CD4-positive, alpha-beta T cell treated with Interleukin-17A for 4 hours (primary cell): ENCODE measurements around the gene ABHD8.
"Not testable (repeated sequence)": the region's sequence is repeated elsewhere in the genome, so short reads cannot be mapped to it uniquely, and the experiment has no call there.

Experiments
- DNase-seq: peaks from one replicate; pipeline ENCODE4 v3.0.0-alpha.2; 2020; ENCODE audit warnings: mixed read lengths

ABHD8 gene

DNA sequence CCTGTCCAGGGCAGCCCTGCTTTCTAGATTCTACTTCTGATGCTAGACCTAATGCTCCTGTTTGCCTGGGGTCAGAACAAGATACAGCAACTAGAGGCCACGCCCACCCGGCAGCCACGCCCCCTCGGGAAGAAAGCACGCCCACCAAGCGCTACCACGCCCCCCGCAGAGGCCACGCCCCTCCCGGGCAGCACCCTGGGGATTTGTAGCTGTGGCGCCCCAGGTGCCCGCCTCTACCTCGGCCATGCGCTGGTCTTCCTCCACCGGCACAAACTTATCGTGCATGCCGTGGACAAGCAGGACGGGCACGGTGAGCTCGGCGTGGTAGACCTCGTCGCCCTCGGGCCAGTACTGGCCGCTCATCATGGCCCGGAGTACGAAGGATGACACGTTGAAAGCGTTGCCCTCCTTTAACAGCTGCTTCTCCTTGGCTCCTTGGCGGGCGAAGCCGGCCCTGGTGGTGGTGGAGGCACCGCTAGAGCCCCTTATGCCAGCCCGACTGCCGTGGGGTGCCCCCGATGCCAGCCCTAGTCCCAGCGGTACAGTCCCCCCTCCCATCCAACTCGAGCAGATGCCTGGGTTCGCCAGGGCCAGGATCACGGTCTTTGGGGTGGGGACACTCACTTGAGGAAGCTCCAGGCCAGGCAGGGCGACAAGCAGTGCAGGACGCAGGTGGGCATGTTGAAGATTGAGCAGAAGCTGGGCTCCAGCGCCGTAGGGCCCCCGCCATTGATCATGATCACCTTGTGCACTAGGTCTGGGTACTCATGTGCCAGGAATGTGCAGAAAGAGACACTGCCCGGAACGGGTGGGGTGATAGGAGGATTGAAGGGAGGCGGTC, 9.0 kb downstream of the ABHD8 start:
- DNase-seq: peak; percentile 51

DNA sequence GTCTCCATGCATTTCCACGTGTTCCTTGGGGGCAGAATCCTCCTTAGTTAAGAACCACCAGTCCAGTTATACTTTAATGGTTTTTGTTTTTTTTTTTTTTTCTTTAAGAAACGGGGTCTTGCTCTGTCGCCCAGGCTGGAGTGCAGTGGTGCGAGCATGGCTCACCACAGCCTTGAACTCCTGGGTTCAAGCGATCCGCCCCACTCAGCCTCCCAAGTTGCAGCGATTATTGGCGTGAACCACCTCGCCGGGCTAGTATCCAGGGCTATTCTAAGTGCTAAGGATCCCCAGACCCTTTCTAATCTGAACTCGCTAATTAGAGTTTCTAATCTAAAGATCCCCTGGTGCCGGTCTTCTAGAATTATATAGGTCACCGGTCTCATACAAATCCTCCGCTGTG, 9.6 kb downstream of the ABHD8 start:
- no peak for DNase-seq

DNA sequence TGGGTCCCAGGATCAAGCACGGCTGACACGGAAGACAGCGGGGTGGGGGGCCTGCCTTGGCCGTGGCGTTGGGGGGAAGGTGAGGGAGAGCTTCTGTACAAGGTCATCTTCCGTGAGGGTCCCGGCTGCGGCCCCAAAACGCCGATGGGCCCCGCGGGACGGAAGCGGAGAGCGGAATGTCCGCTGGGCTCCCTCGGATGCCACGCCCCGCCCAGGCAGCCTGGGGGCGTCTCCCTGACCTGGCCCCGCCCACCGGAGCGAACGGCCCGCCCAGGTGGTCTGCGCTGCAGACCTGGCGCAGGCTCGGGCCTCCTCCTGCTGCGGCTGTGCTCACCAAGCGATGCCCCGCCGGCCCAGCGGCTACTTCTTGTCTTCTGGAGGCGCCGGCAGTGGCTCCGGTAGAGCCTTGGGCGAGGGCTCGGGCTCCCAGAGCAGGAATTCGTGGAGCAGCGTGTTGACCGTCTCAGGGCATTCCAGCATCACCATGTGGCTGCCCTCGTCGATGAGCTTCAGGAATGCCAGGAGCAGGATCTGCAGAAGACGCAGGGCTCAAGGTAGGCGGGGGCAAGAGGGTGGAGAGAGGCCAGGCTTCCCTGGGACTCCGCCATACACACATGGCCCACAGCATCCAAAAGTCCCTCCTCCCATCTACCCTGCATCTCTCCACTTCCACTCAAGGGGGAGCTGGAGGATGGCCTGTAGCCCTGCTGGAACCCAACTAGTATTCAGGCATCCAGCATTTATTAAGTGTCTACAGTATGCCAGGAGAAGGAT, 10.7 kb downstream of the ABHD8 start:
- DNase-seq: peak; percentile 81

DNA sequence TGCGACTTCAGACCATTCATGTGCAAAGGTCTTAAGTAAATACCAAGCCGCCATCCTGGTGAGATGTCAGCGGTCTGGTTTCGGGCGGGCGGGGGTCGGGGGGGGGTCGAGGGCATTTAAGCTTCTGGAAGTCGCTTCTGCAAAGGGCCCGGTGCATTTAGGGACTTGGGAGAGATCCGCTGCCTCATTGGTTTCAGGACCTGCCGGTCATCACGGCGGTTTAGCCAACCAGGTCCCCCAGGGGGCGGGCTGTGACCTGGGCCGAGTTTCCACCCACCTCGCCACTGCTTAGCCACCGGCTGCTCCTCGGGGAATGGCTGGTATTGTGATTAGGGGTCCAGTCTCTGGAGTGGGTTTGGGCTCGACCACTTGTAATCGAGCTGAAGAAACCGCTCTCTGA, 13.7 kb downstream of the ABHD8 start:
- DNase-seq: peak; percentile 44

DNA sequence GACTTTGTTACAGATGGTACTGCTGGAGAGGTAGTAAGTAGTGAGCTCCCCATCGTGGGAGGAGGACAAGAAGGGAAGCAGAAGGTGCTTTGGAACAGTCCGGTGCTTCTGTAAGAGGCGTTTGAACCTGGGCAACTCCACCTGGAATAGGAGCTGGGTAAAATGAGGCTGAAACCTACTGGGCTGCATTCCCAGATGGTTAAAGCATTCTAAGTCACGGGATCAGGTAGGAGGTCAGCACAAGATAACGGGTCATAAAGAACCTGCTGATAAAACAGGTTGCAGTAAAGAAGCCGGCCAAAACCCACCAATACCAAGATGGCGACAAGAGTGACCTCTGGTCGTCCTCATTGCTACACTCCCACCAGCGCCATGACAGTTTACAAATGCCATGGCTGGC, 16.5 kb downstream of the ABHD8 start:
- no peak for DNase-seq

DNA sequence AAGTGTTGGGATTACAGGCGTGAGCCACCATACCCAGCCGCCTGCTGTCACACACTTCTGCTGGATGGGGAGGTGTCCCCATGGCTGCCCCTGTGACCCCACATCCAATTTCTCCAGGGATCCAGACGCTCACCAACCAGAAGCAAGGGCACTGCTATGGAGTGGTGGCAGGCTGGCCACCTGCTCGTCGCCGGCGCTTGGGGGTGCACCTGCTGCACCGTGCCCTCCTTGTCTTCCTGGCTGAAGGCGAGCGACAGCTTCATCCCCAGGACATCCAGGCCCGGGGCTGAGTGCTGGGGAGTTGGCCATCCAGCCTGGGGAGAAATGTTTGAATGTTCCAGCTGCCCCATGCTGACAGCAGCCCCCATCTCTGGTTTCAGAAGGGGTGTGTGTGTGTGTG, 17.0 kb downstream of the ABHD8 start:
- no peak for DNase-seq

DNA sequence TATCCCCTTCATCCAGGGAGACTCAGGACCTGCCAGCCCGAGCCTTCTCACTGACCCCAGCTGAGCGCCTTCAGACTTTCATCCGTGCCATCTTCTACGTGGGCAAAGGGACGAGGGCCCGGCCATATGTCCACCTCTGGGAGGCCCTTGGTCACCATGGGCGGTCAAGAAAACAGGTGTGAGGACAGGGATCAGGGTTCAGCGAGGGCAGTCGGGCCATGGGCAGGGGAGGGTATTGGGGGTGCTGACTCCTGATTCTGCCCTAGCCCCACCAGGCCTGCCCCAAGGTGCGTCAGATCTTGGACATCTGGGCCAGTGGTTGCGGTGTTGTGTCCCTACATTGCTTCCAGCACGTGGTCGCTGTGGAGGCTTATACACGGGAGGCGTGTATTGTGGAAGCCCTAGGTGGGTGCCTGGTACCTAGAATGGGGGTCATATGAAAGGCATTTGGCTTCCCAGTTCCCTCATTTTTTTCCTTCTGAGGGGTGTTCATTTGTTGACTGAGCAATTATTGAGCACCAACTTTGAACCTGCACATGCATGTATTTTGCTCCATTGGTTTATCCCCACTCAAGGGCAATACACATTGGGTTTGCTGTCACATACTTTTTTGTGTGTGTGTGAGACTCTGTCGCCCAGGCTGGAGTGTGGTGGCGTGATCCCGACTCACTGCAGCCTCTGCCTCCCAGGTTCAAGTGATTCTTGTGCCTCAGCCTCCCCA, 17.6 kb downstream of the ABHD8 start:
- DNase-seq: no peak

DNA sequence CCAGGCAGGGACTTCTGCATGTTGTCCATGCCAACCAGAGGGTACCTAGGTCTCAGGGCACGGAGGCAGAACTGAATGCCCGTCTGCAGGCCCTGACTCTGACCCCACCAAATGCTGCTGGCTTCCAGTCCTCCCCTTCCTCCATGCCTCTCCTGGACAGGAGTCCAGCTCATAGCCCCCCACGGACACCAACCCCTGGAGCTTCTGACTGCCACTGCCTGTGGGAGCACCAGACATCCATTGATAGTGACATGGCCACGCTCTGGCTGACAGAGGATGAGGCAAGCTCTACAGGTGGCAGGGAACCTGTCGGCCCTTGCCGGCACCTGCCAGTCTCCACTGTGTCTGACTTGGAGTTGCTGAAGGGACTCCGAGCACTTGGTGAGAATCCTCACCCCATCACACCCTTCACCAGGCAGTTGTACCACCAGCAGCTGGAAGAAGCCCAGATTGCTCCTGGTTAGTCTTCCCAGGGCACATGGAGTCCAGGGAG, 19.7 kb downstream of the ABHD8 start:
- no peak for DNase-seq

DNA sequence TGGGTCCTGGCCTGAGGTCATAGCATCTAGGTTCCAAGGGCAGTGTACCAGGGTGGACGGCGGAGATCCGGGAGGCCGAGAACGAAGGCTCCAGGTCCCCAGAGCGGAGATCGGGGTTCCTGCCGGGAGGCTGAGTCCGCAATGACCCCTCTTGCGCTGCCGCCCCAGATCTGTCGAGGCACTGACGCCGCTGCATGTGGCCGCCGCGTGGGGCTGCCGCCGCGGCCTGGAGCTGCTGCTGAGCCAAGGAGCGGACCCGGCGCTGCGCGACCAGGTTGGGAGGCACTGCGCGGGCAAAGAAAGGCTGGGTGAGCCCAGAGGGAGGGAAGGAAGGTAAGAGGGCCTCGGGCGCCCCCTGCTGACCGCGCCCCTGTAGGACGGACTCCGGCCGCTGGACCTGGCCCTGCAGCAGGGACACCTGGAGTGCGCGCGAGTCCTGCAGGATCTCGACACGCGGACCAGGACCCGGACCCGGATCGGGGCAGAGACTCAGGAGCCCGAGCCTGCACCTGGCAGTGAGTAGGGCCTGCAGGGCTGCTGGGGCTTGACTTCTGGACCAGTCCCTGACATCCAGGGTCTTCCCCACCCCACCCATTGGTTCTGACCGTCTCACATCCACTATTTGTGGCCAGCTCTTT, 20.6 kb downstream of the ABHD8 start:
- peak; percentile 87 for DNase-seq

DNA sequence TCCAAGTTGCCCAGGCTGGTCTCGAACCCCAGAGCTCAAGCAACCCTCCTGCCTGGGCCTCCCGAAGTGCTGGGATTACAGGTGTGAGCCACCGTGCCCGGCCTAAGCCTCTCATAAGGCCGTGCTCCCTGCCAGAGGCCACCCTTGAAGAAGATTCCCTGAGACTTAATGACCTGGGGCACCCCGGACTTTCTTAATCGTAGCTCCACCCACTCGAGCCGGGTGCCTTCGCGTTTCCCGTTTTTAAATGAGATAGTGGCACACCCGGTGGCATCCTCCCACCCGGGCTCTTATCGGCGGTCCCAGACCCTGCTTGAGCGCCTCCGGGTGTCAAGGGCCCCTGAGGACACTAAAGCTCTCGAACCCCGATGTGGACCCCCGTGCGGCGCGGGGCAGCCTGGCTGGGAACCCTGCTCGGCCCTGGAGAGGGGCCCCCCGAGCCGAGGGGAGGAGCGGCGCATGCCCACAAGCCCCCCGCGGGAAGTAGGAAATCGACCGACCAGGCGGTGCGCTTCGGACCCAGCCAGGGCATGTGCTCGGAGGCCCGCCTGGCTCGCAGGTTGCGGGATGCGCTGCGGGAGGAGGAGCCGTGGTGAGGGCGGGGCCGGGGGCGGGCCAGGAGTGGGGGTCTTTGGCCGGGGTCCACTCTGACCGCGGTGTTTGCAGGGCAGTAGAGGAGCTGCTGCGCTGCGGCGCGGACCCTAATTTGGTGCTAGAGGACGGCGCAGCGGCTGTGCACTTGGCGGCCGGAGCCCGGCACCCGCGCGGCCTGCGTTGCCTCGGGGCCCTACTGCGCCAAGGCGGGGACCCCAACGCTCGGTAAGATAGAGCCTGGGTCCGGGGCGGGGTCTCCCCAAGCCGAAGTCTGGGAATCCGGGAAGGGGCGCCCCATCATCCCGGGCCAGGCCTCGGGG, 21.6 kb downstream of the ABHD8 start, which contains the start of gene ANKLE1:
Gene ANKLE1, plus strand, starts transcription at position 511 of the 914 bp plus-strand sequence. Its CDS starts 20 bp downstream, at position 531.
- peak; percentile 34 for DNase-seq

DNA sequence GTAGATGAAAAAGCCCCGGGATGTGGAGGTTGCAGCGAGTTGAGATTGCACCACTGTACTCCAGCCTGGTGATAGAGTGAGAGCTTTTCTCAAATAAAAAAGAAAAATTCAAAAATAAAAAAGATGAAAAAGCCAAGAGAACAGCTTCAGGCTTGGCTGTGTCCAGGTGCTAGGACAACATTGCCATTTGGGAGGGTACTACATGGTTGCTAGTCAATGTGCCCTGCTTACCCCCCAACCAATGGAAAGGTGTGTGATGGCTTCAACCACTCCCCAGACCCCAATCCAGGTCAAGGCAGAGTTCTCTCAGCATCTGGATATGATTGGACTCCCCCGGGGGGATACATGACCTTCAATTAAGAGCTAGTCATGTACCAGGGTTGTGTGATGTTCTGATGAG, 23.8 kb downstream of the ABHD8 start:
- no peak for DNase-seq

DNA sequence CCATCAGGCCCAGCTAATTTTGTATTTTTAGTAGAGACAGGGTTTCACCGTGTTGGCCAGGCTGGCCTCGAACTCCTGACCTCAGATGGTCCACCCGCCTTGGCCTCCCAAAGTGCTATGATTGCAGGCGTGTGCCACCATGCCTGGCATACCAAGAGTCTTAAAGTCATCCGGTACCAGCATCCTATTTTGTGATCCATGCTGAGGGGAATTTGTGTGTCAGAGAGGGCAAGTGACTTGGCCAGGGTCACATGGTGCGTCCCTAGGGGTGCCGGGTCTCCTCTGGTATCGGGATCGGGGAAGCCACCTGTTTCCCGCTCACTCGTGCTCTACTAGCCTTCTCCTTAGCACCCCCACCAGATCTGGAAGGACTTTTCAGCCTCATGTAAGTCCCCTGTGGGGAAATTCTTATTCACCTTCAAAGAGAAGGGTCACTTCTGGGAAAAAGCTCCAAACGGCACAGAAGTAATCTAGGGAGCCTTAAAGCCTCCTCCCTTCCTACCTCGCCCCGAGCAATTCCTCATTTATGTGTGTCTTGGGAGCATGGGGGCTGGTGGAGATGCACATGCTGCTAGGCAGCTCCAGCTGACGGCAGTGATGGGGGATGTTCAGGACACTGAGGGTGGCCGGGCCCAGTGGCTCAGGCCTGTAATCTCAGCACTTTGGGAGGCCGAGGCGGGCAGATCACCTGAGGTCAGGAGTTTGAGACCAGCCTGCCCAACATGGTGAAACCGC, 27.6 kb downstream of the ABHD8 start:
- DNase-seq: no peak

DNA sequence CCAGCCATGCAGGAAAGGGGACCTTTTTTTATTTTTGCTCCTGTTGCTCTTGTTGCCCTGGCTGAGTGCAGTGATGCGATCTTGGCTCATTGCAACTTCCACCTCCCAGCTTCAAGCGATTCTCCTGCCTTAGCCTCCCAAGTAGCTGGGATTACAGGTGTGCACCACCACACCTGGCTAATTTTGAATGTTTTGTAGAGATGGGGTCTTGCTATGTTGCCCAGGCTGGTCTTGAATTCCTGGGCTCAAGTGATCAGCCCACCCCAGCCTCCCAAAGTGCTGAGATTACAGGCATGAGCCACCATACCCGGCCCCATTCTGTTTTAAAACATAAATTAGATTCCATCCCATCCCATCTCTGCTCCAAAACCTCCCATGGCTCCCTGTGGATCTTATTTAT, 28.3 kb downstream of the ABHD8 start:
- not testable (repeated sequence) for DNase-seq

DNA sequence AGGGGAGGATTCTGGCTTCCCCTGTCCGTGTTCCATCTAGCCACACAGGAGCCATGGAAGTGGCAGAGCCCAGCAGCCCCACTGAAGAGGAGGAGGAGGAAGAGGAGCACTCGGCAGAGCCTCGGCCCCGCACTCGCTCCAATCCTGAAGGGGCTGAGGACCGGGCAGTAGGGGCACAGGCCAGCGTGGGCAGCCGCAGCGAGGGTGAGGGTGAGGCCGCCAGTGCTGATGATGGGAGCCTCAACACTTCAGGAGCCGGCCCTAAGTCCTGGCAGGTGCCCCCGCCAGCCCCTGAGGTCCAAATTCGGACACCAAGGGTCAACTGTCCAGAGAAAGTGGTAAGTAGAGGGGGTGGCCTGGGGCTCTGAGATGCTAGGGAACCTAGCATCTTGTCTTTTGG, 34.5 kb downstream of the ABHD8 start:
- no peak for DNase-seq

DNA sequence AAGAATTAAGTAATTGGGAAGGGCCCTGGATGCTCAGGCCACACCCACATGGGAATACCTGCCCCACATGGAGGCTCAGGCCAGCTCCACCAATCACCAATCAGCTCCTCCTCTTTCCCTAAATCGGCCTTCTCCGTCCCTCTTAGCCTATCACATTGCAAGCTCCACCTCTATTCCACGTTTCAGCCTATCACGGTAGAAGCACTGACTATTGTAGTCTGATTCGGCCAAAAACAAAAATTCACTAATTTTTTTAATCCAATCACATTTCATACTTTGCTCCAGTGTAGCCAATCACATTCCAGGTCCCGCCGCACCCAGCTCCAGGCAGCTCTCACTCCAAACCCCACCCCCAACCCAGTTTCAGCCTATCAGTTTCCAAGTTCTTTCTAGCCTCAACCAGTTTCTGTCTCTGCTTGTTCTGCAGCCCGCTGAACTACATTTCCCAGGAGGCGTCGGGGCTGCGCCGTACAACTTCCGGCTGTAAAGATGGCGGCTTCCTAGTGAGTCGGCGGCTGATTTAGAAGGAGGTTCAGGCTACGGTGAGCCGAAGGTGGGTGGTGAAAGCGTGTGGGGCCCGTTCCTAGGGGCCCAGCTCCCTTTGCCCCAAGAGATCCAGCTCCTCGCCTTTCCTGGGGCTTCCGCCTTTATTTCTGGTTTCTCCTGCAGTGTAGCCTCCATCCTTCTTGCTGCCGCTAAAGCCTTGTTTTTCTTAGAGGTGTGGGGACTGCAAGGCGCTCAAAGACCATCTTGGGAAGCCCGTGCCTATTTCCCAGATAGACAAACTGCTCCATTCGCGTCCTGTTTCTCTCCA, 36.0 kb downstream of the ABHD8 start, which contains the start of gene BABAM1:
Gene BABAM1, plus strand, starts transcription at position 469 of the 814 bp plus-strand sequence. CDS start 1,364 bp downstream, outside the sequence.
- DNase-seq: peak; percentile 94

DNA sequence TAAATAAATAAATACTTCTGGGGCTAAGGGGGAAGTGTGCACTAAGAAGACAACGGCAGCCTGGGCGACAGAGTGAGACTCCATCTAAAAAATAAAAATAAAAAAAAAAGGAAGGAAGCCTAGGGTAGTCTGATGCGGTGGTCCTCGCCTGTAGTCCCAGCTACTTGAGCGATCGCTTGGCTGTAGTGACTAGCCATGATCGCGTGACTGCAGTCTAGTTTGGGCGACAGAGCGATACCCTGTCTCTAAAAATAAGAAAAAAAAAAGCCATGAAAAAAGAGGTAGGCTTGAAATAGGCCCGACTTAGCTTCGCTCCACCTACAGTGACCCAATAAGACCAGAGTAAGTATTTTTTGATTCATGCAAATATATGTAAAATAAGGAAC, 36.6 kb downstream of the ABHD8 start:
- no peak for DNase-seq

DNA sequence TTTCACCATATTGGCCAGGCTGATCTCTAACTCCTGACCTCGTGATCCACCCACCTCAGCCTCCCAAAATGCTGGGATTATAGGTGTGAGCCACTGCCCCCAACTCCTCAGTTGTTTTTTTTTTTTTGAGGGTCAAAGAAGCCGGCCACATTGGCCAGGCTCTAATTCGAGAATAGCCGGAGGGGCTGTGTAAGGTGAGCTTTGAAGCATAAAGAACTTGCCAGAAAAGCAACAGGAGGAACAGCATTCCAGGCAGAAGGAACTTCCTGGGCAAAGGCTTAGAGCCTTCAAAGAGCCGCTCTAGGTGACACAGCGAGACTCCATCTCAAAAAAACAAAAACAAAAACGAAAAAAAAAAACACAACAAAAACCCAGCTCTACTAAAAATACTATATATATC, 37.2 kb downstream of the ABHD8 start:
- DNase-seq: no peak

DNA sequence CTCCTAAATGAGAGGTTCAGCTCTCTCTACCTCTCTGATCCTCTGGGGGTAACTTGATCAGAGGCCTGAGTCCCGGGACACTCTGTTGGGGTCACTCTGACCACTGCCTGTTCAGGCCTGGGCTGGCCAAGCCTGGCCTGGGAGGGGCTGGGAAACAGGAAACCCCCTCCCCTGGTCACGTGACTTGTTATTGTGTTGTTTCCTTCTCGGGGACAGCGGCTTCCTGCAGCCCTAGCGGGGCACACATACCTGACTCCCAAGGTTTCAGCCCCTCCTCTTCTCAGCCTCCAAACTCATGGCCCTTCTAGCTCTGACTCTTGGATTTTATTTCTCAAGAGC, 38.6 kb downstream of the ABHD8 start, which contains the start of gene USHBP1:
Gene USHBP1, minus strand, starts transcription at position 105 of the 339 bp plus-strand sequence. CDS start 446 bp downstream, outside the sequence.
- no peak for DNase-seq

DNA sequence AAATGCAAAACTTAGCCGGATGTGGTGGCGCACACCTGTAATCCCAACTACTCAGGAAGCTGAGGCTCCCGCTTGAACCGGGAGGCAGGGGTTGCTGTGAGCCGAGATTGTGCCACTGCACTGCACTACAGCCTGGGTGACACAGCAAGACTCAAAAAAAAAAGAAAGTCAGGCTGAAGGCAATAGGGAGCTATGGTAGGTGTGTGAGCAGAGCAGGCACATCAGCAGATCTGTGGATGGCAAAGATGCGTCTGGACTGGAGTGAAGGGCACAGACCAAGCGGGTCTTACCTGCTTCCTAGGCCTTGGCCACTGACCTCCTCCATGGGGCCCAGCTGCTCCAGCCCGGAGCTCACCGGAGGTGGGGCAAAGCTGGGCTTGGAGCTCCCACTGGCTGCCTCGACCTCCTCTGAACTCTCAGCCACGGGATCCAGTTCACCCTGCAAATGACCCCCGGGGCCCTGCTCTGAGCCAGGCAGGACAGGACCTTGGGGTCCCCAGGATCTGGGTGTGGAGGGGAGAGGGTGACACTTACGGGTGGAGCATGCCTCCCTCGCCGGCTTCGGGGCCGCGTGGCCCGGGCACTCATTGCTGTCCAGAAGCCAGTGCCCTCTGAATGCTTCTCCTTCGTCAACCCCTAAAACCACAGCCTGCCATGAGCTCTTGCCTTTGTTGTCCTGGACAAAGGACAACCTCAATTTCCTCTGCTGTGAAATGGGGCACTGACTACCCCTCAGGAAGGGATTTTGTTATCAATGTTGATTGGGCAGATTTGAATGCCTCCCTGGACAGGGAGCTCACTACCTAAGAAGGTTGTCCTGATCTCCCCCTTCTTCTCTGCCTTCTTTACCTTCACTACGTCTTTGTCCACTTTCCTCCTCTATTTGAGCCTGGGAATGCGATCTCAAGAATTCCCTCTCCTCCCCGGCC, 39.2 kb downstream of the ABHD8 start:
- no peak for DNase-seq
